Small intestine (tissue), 7 donors: ENCODE data around the gene CAMK1D. TPM values are rescaled to one million over a fixed set of nuclear protein-coding genes. Genes with fewer than 3 reads are reported as not detected.
"Not testable (repeated sequence)": the region's sequence is repeated elsewhere in the genome, so short reads cannot be mapped to it uniquely, and the experiment has no call there.

Source experiments
- DNase-seq, 2 donors: peaks; one replicate each; pipeline versions ENCODE4 v3.0.0 to v3.0.0-alpha.2; 2013
- FAIRE-seq: peaks from 2 replicates; lab custom pipeline; 2012; peaks lifted over from hg19 to GRCh38; lab: Jason Lieb, UNC
- H3K27ac ChIP-seq, 3 donors: one replicate each; pipeline ENCODE4 v1.5.1; 2013; ENCODE audit warnings: low read length in 2 of 3, mild to moderate bottlenecking in 2 of 3, control low read depth in 1 of 3, inconsistent platforms in 1 of 3, low read depth in 1 of 3, moderate library complexity in 1 of 3
- H3K27me3 ChIP-seq, 3 donors: one replicate each; pipeline ENCODE4 v1.6.1; 2013; ENCODE audit warnings: low read length in 3 of 3, inconsistent platforms in 1 of 3; ENCODE audit not compliant: control insufficient read depth in 3 of 3, insufficient read depth in 3 of 3
- H3K36me3 ChIP-seq, 3 donors: one replicate each; pipeline ENCODE4 v1.6.1; 2013; ENCODE audit warnings: low read length in 3 of 3, inconsistent platforms in 1 of 3, low read depth in 1 of 3, mild to moderate bottlenecking in 1 of 3, moderate library complexity in 1 of 3; ENCODE audit not compliant: control insufficient read depth in 3 of 3, insufficient read depth in 2 of 3
- H3K4me1 ChIP-seq, 3 donors: one replicate each; pipeline ENCODE4 v1.6.1; 2013; ENCODE audit warnings: low read length in 2 of 3, inconsistent platforms in 1 of 3, low read depth in 1 of 3, mild to moderate bottlenecking in 1 of 3, moderate library complexity in 1 of 3; ENCODE audit not compliant: control insufficient read depth in 3 of 3, insufficient read depth in 2 of 3
- H3K4me3 ChIP-seq, 3 donors: one replicate each; pipeline ENCODE4 v1.5.1; 2013; ENCODE audit warnings: low read length in 3 of 3, control low read depth in 1 of 3, inconsistent platforms in 1 of 3, low read depth in 1 of 3, mild to moderate bottlenecking in 1 of 3, moderate library complexity in 1 of 3
- H3K9me3 ChIP-seq, 2 donors: one replicate each; pipeline ENCODE4 v1.6.1; 2013; ENCODE audit warnings: low read depth in 1 of 2, low read length in 1 of 2; ENCODE audit not compliant: control insufficient read depth in 2 of 2, insufficient read depth in 1 of 2
- WGBS, 3 donors: extraction: QIAGEN DNeasy Blood & Tissue Kit; methylation state at CpG; one replicate each; pipeline ENCODE4 v1.1.7; 2013; 5-methylcytosine and 5-hydroxymethylcytosine counted together
- polyA plus RNA-seq, 4 donors: library from polyadenylated mRNA; stranded (reverse) in 3 of 4; unstranded in 1 of 4; fragments of 200-250 nt in 3 of 4; fragments of 120-200 nt in 1 of 4; gene quantifications; one replicate each; pipeline versions ENCODE4 v1.2.1 to v1.2.3, GENCODE V29; 2013
- donor health status: healthy with polysubstance abuse.
- donor health status: control.
- donor health status: control.
- donor health status: Bipolar disorder and iron deficiency.
- donor health status: healthy.

CAMK1D gene
- polyA plus RNA-seq, 4 donors: 0.45 to 9.7 (median 3.8) TPM

DNA sequence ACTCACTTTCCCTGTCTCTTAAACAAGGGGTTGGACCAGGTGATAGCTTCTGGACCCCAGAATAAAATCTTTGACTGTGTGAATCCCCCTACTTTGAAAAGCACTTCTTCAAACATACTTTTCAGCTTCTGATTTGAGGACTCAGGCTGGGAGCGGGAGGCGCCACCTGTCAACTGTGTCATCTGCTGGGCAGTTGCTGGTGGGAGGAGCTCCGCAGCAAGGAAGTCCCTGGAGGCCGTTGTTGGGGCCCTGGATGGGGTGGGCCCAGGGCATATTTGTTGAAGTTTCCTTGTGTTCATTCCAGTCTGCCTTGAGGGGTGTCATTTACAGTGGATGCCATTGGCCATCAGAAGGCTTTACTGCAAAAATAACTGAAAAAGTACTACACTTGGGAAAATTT lies 454.4 kb downstream of the CAMK1D start:
- H3K27me3 ChIP-seq: no peaks in the 10 kb centered on the region
- no peak for DNase-seq
- no peak for FAIRE-seq
- H3K4me3 ChIP-seq: no peak overlapping the region
- peaks cover 0 to 8% (median 0%) of the 10 kb centered on the region in 3 donors for H3K4me1 ChIP-seq
- no peaks in the 10 kb centered on the region for H3K9me3 ChIP-seq
- H3K36me3 ChIP-seq: no peaks in the 10 kb centered on the region
- H3K27ac ChIP-seq: no peak overlapping the region
- 82 to 94% (median 87%) methylated on average over 4 of the region's 4 CpGs for WGBS, 3 donors

DNA sequence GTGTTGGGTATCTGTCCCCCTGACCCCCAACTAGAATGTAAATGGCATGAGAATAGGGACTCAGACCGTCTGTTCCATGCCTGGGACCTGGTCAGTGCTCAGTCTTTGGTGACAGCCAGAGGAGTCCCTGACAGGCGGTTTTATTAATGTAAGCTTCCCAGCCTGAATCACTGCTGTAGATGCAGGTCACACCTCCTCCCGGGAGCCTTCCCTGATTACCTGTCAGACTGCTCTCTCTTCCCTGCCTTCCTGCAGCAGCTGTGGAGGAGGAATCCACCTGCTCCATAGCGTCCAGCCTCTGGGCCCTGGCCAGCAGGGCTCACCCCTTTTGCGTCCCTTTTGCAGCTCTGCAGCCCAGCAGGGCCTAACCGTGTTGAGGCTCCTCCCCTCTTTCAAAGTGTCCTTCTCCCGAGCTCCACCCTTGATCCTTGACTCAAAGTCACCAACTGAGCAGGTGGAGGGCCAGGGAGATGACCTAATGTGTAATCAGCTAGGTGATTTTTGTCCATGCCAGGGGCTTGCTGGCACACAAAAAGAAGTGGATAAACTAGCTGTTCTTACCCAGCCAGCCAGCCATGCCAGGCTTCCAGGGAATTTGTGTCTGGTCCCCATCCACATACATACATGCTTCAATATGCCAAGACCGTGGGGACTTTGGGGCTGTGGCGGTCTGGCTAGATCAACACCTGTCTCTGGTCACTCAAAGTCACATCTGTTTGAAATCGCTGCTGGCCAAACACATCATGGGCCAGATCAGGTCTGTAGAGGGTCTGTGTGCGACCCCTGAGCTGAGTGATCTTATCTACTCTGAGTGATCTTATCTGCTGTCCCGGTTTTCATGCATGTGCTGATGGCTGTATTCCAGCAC lies 457.1 kb downstream of the CAMK1D start:
- WGBS, 3 donors: 50 to 77% (median 57%) methylated on average over 12 of the region's 12 CpGs
- DNase-seq (peak in 1 of 2 donors; percentile 19), FAIRE-seq (no peak)
- H3K9me3 ChIP-seq: no peaks in the 10 kb centered on the region
- H3K4me1 ChIP-seq: peaks cover 0 to 8% (median 0%) of the 10 kb centered on the region in 3 donors
- no peak overlapping the region for H3K27ac ChIP-seq
- H3K27me3 ChIP-seq: no peaks in the 10 kb centered on the region
- H3K4me3 ChIP-seq: no peak overlapping the region
- H3K36me3 ChIP-seq: no peaks in the 10 kb centered on the region

DNA sequence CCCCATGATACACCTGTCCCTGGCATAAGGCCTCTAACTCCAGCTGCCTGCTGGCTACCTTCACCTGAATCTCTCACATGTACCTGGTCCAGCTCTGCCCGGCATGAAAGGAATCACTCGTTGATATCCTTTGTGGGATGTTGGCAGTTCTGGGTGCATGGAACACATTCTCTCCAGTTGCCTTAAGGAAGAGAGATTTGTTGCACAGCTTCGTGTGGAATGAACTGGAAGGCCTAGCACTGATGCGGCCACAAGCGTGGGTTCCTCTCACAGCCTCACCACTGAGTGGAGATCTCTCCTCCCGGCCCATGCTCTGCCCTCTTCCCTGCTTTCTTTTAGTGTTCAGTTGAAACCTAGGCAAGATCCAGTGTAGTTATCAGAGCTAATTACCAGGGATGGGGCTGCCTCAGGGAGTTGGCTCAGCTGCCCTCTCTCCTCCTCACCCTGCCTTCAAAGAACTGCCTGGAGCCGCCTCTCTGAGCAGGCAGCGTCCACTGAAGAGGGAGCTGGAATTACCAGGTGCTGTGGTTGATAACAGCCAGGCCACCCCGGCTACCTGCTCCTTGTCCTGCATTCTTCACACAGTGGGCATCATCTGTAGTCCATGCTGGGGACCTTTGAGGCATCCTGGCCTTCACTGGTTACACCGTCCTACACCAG lies 457.9 kb downstream of the CAMK1D start:
- no peak for FAIRE-seq
- no peaks in the 10 kb centered on the region for H3K9me3 ChIP-seq
- H3K27me3 ChIP-seq: no peaks in the 10 kb centered on the region
- peak in 1 of 2 donors; percentile 11 for DNase-seq
- 48 to 81% (median 70%) methylated on average over 10 of the region's 10 CpGs for WGBS, 3 donors
- peaks cover 0 to 8% (median 0%) of the 10 kb centered on the region in 3 donors for H3K4me1 ChIP-seq
- H3K36me3 ChIP-seq: no peaks in the 10 kb centered on the region
- no peak overlapping the region for H3K4me3 ChIP-seq
- H3K27ac ChIP-seq: no peak overlapping the region

DNA sequence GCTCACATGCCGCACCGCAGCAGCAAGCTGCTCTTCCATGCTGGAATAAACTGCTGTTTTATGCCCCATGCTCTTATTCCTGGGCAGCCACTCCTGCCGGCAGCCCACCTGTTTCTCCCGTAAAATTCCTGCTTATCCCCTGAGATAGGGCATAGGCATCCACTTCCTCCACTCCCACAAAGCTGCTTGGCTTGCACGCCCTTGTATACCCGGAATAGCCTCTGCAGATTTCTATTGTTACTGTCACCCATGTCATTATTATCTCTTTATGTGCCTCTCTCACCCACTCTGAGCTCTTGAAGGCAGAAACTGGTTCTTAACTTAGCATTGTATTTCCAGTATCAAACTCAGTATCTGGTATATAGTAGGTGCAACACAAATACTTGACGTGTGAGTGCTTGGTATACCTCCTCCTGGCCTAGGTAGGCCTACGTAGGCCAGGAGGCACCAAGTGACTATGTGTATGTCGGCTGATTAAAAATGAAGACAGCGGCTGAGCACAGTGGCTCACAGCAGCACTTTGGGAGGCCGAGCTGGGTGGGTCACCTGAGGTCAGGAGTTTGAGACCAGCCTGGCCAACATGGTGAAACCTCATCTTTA lies 458.8 kb downstream of the CAMK1D start:
- H3K9me3 ChIP-seq: no peaks in the 10 kb centered on the region
- 93 to 96% (median 93%) methylated on average over 11 of the region's 11 CpGs for WGBS, 3 donors
- DNase-seq (peak in 1 of 2 donors; percentile 36), FAIRE-seq (no peak)
- no peak overlapping the region for H3K27ac ChIP-seq
- no peak overlapping the region for H3K4me3 ChIP-seq
- peaks cover 0 to 8% (median 0%) of the 10 kb centered on the region in 3 donors for H3K4me1 ChIP-seq
- H3K36me3 ChIP-seq: no peaks in the 10 kb centered on the region
- no peaks in the 10 kb centered on the region for H3K27me3 ChIP-seq

DNA sequence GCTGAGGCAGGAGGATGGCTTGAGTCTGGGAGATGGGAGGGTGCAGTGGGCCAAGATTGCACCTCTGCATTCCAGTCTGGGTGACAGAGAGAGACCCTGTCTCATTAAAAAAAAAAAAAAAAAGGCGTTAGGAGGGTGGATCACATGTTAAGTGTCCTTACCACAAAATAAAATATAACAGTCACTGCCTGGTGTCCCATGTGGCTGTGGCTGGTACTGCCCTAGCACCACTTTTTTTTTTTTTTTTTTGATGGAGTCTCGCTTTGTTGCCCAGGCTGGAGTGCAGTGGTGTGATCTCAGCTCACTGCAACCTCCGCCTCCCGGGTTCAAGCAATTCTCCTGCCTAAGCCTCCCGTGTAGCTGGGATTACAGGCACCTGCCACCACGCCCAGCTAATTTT lies 460.7 kb downstream of the CAMK1D start:
- not testable (repeated sequence) for H3K9me3 ChIP-seq, H3K36me3 ChIP-seq

DNA sequence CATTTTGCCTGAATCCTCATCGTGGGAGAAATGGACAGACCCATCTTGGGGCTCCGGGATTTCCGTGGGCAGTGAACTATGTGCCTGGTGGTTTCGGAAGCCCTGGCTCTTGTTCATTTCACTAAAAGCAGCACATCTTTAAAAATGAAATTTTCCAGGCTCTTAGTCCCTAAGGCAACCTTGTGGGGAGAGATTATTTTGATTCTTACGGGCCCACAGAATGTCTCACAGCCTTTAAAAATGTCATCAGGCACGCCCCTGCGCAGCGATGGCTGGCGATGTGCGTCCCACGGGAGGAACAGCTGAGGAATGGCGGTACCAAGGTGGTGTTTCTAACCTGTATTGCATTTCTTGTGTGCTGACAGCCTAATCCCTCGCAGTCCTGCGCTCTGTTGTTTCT lies 462.5 kb downstream of the CAMK1D start:
- no peak overlapping the region for H3K4me3 ChIP-seq
- no peak overlapping the region for H3K27ac ChIP-seq
- WGBS, 3 donors: 86 to 95% (median 95%) methylated on average over 14 of the region's 14 CpGs
- H3K36me3 ChIP-seq: peaks cover 0 to 14% (median 2%) of the 10 kb centered on the region in 3 donors
- no peak for FAIRE-seq
- peaks cover 0 to 9% of the 10 kb centered on the region in 2 donors for H3K9me3 ChIP-seq
- H3K27me3 ChIP-seq: no peaks in the 10 kb centered on the region
- peaks cover 0 to 8% (median 0%) of the 10 kb centered on the region in 3 donors for H3K4me1 ChIP-seq
- DNase-seq: no peak

More for the DNA sequence above, 460.7 kb downstream of the CAMK1D start:
- FAIRE-seq, H3K4me3 ChIP-seq, H3K27me3 ChIP-seq, H3K27ac ChIP-seq, H3K4me1 ChIP-seq, DNase-seq: not testable (repeated sequence)
- 92 to 97% (median 97%) methylated on average over 5 to 6 of the region's 6 CpGs for WGBS, 3 donors

DNA sequence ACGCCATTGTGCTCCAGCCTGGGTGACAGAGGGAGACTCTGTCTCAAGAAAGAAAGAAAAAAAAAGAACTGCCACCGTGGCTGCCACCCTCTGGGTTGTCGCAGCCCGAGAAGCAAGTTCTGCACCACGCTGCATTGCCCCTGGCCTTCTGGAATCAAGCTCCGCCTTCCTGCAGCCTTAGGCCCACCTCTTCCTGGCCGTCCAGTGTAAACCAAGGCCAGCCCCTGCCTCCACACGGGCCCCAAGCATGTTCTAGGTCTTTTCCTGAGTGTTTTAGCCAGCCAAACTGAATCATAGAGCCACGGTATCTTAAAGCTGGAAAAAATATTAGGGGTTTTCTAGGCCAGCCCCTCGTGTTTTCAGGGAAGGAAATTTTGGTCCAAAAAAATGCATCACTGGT lies 463.2 kb downstream of the CAMK1D start:
- H3K27me3 ChIP-seq: no peaks in the 10 kb centered on the region
- peaks cover 0 to 2% (median 0%) of the 10 kb centered on the region in 3 donors for H3K4me1 ChIP-seq
- H3K9me3 ChIP-seq: peaks cover 0 to 9% of the 10 kb centered on the region in 2 donors
- peaks cover 0 to 14% (median 2%) of the 10 kb centered on the region in 3 donors for H3K36me3 ChIP-seq
- FAIRE-seq: no peak
- 88 to 92% (median 88%) methylated on average over 10 of the region's 10 CpGs for WGBS, 3 donors
- no peak for DNase-seq
- no peak overlapping the region for H3K27ac ChIP-seq
- H3K4me3 ChIP-seq: no peak overlapping the region

DNA sequence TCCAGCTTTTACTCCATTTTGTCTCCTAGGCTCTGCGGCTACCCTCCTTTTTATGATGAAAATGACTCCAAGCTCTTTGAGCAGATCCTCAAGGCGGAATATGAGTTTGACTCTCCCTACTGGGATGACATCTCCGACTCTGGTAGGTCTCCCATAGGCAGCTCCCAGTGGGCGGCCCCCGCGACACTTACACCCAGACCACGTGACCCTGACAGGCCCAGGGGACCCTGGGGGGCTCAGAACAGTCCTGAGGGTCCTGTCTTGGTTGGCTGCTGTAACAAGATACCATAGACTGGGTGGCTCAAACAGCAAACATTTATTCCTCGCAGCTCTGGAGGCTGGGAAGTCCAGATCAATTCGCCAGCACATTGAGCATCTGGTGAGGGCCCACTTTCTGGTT lies 464.8 kb downstream of the CAMK1D start:
- Histone ChIP-seq H3K4me1 (no peaks in the 10 kb centered on the region), H3K27ac (no peak overlapping the region), H3K36me3 (peaks cover 0 to 14% (median 2%) of the 10 kb centered on the region in 3 donors), H3K9me3 (peaks cover 0 to 9% of the 10 kb centered on the region in 2 donors), H3K27me3 (no peaks in the 10 kb centered on the region), H3K4me3 (no peak overlapping the region)
- DNase-seq (no peak), FAIRE-seq (no peak)
- 95 to 97% (median 95%) methylated on average over 9 of the region's 9 CpGs for WGBS, 3 donors
